Neuronal stem cell (in vitro differentiated cells): ENCODE measurements around the gene RAD9A.
A peak's percentile ranks its signal among the peaks of the same experiment; 100 is the strongest.

Experiments used
- DNase-seq: peaks from one replicate; pipeline ENCODE4 v3.0.0-alpha.2; 2013; ENCODE audit warnings: low spot score
- H2AFZ ChIP-seq: one replicate; pipeline ENCODE4 v1.6.1; 2013; ENCODE audit warnings: mild to moderate bottlenecking, low read length, inconsistent platforms
- H2AK5ac ChIP-seq: 2 replicates; pipeline ENCODE4 v1.6.1; 2013; ENCODE audit warnings: low read depth, mild to moderate bottlenecking, inconsistent platforms, low read length, moderate library complexity, mixed read lengths
- H2BK120ac ChIP-seq: 2 replicates; pipeline ENCODE4 v1.6.1; 2013; ENCODE audit warnings: low read depth, mild to moderate bottlenecking, inconsistent platforms, low read length, moderate library complexity, mixed read lengths
- H2BK12ac ChIP-seq: one replicate; pipeline ENCODE4 v1.6.1; 2013; ENCODE audit warnings: low read length, inconsistent platforms
- H2BK15ac ChIP-seq: 2 replicates; pipeline ENCODE4 v1.6.1; 2013; ENCODE audit warnings: mild to moderate bottlenecking, low read length, inconsistent platforms, mixed read lengths
- H2BK5ac ChIP-seq: one replicate; pipeline ENCODE4 v1.6.1; 2013; ENCODE audit warnings: inconsistent platforms, mild to moderate bottlenecking, low read length, moderate library complexity
- H3K14ac ChIP-seq: one replicate; pipeline ENCODE4 v1.6.1; 2013; ENCODE audit warnings: low read length, inconsistent platforms
- H3K18ac ChIP-seq: 2 replicates; pipeline ENCODE4 v1.6.1; 2013; ENCODE audit warnings: low read length, inconsistent platforms
- H3K23ac ChIP-seq: 2 replicates; pipeline ENCODE4 v1.6.1; 2013; ENCODE audit warnings: low read depth, mild to moderate bottlenecking, mixed read lengths, low read length, inconsistent platforms; ENCODE audit not compliant: poor library complexity
- H3K27ac ChIP-seq: replicated peaks from 3 replicates; pipeline ENCODE4 v1.5.1; 2013; ENCODE audit warnings: low read length, inconsistent platforms
- H3K27me3 ChIP-seq, 3 experiments: 2 replicates each; pipeline ENCODE4 v1.6.1; 2013; ENCODE audit warnings: low read length in 3 of 3, mild to moderate bottlenecking in 2 of 3, inconsistent platforms in 1 of 3, low read depth in 1 of 3, mixed read lengths in 1 of 3, moderate library complexity in 1 of 3; ENCODE audit not compliant: control insufficient read depth in 3 of 3, insufficient read depth in 3 of 3
- H3K36me3 ChIP-seq, 2 donors: replicated peaks in 1 of 2; 2 replicates each; pipeline ENCODE4 v1.6.1; 2013; ENCODE audit warnings: low read length in 2 of 2; ENCODE audit not compliant: control insufficient read depth in 2 of 2, insufficient read depth in 2 of 2
- H3K4ac ChIP-seq: 2 replicates; pipeline ENCODE4 v1.6.1; 2013; ENCODE audit warnings: inconsistent platforms, mild to moderate bottlenecking, low read length, moderate library complexity
- H3K4me1 ChIP-seq, 2 donors: 1 replicate in 1 of 2; 2 replicates in 1 of 2; pipeline ENCODE4 v1.6.1; 2013; ENCODE audit warnings: low read length in 2 of 2, low read depth in 1 of 2; ENCODE audit not compliant: control insufficient read depth in 2 of 2, insufficient read depth in 1 of 2
- H3K4me2 ChIP-seq: one replicate; pipeline ENCODE4 v1.6.1; 2013; ENCODE audit warnings: mild to moderate bottlenecking, low read length, inconsistent platforms; ENCODE audit not compliant: insufficient read depth, poor library complexity, severe bottlenecking
- H3K4me3 ChIP-seq, 2 donors: 2 replicates each; pipeline ENCODE4 v1.5.1; 2013; ENCODE audit warnings: low read length in 2 of 2, mild to moderate bottlenecking in 2 of 2, inconsistent platforms in 1 of 2, moderate library complexity in 1 of 2
- H3K79me1 ChIP-seq: one replicate; pipeline ENCODE4 v1.6.1; 2013; ENCODE audit warnings: low read depth, mild to moderate bottlenecking, inconsistent platforms, low read length, moderate library complexity
- H3K9ac ChIP-seq: one replicate; pipeline ENCODE4 v1.6.1; 2013; ENCODE audit warnings: mild to moderate bottlenecking, low read depth, low read length, inconsistent platforms; ENCODE audit not compliant: poor library complexity
- H3K9me3 ChIP-seq, 2 donors: replicated peaks in 1 of 2; 2 replicates each; pipeline versions ENCODE3 to v1.6.1; 2013; ENCODE audit warnings: low read length in 2 of 2, mild to moderate bottlenecking in 2 of 2, inconsistent platforms in 1 of 2, low read depth in 1 of 2, mixed read lengths in 1 of 2, moderate library complexity in 1 of 2; ENCODE audit not compliant: control insufficient read depth in 2 of 2, insufficient read depth in 1 of 2
- H4K8ac ChIP-seq: one replicate; pipeline ENCODE4 v1.6.1; 2013; ENCODE audit warnings: low read depth, mild to moderate bottlenecking, inconsistent platforms, low read length, moderate library complexity
- H4K91ac ChIP-seq: one replicate; pipeline ENCODE4 v1.6.1; 2013; ENCODE audit warnings: low read length, low read depth, mild to moderate bottlenecking, inconsistent platforms; ENCODE audit not compliant: poor library complexity
- WGBS, 2 donors: extraction: QIAGEN DNeasy Blood & Tissue Kit; methylation state at CpG; one replicate each; pipeline ENCODE4 v1.1.7; 2013; ENCODE audit warnings: missing lambda C conversion rate in 2 of 2, mixed read lengths in 1 of 2; ENCODE audit not compliant: insufficient read length in 2 of 2, insufficient replicate concordance in 1 of 2; ENCODE audit errors: extremely low coverage in 2 of 2; 5-methylcytosine and 5-hydroxymethylcytosine counted together

Gene RAD9A

DNA sequence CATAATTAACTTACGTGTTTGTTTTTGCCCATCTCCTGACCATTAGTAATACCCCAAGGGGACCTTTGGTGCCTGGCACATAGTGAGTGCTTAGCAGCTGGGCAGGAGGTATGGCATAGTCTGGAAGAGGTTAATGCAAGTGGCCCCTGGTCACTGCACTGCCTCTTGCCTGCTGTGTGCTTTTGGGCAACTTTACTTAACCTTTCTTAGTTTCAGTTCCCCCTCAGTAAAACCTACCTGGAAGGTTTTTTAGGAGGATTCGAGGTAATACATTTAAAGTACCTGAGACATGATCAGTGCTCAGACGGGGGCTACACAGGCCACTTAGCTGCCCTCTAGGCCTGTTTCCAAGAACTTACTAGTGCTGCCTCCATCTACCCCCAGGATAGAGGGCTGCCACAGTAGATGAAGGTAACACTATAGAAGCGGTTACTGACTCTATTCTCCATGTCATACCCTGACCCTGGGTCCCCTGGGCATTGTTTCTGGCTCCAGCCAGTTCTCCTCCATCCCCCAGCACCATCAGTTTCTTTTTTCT lies 41.8 kb upstream of the RAD9A start:
- Histone ChIP-seq H3K4me3 (no peak overlapping the region), H2BK5ac (no peak overlapping the region), H4K8ac (no peak overlapping the region), H3K27me3 (no peaks in the 10 kb centered on the region), H3K36me3 (no peaks in the 10 kb centered on the region), H3K18ac (no peak overlapping the region), H2BK15ac (no peak overlapping the region), H3K4me2 (no peak overlapping the region), H3K9ac (no peak overlapping the region), H2AK5ac (no peak overlapping the region), H3K14ac (no peak overlapping the region), H3K27ac (no peak overlapping the region), H3K4ac (no peak overlapping the region), H4K91ac (no peak overlapping the region), H2BK12ac (no peak overlapping the region), H3K4me1 (peaks cover 14 to 23% of the 10 kb centered on the region in 2 donors), H3K23ac (no peak overlapping the region), H3K79me1 (peaks cover 1% of the 10 kb centered on the region), H2AFZ (no peak overlapping the region), H3K9me3 (no peaks in the 10 kb centered on the region), H2BK120ac (no peak overlapping the region)
- no CpG with 5 or more reads among the region's 4 CpGs for WGBS, 2 donors
- DNase-seq = no peak

DNA sequence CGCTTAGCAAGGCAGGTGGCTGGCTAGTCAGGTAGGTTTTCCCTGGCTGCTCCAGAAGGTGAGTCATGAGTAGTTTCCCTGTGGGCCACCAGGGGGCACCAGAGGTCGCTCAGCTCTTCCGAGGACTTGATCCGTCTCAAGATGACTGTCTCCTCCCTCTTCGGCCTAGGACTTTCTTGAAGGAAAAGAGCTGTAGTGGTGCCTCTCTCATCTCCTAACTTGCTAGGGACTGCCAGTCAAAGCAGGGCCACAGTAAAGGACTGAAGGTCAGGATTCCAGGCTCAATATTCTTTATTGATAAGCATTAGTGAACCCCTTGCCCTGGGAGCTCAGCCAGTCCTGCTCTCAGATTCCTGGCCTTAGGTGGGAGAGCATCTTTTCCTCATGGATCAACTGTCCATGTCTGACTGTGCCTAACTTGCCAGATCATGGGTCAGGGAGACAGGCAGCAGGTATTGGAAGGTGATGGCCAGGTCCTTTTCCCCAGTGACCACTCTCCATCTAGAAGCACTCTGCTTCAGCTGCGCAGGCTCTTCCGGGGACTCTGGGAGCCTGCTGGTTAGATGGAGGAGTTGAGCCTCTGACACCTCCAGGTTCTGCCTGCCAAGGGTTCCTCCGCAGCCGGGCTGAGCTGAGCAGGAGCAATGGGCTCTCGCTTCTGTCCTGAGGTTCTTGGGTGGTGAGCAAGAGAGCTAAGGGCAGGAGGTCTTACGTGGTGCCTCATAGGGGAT lies 40.3 kb upstream of the RAD9A start:
- H2BK15ac ChIP-seq = no peak overlapping the region
- no peak overlapping the region for H3K27ac ChIP-seq
- no peak overlapping the region for H3K23ac ChIP-seq
- H2BK12ac ChIP-seq = no peak overlapping the region
- no peaks in the 10 kb centered on the region for H3K36me3 ChIP-seq
- no peak overlapping the region for H4K91ac ChIP-seq
- peak overlapping the region; percentile 27 for H2AFZ ChIP-seq
- H3K79me1 ChIP-seq = peaks cover 1% of the 10 kb centered on the region
- no peaks in the 10 kb centered on the region for H3K27me3 ChIP-seq
- H3K4me2 ChIP-seq = no peak overlapping the region
- no peak overlapping the region for H2BK5ac ChIP-seq
- H3K9me3 ChIP-seq = no peaks in the 10 kb centered on the region
- no CpG with 5 or more reads among the region's 11 CpGs for WGBS, 2 donors
- no peak overlapping the region for H3K18ac ChIP-seq
- no peak for DNase-seq
- no peak overlapping the region for H3K9ac ChIP-seq
- H3K4me1 ChIP-seq = peaks cover 18 to 20% of the 10 kb centered on the region in 2 donors
- H3K14ac ChIP-seq = no peak overlapping the region
- no peak overlapping the region for H3K4ac ChIP-seq
- H3K4me3 ChIP-seq = no peak overlapping the region
- no peak overlapping the region for H4K8ac ChIP-seq
- no peak overlapping the region for H2BK120ac ChIP-seq
- H2AK5ac ChIP-seq = no peak overlapping the region

GRCh38 chr11:67352546-67353316 lies 39.1 kb upstream of the RAD9A start:
- no peak overlapping the region for H3K4ac ChIP-seq
- H3K14ac ChIP-seq = no peak overlapping the region
- H3K4me1 ChIP-seq = peaks cover 22 to 26% of the 10 kb centered on the region in 2 donors
- H3K27me3 ChIP-seq = no peaks in the 10 kb centered on the region
- peak overlapping the region; percentile 75 for H3K23ac ChIP-seq
- no peaks in the 10 kb centered on the region for H3K36me3 ChIP-seq
- H3K4me2 ChIP-seq = peak overlapping the region; percentile 85
- H3K18ac ChIP-seq = peak overlapping the region; percentile 94
- H3K9me3 ChIP-seq = no peaks in the 10 kb centered on the region
- H2AK5ac ChIP-seq = no peak overlapping the region
- no CpG with 5 or more reads among the region's 25 CpGs for WGBS, 2 donors
- H3K79me1 ChIP-seq = peaks cover 1% of the 10 kb centered on the region
- no peak overlapping the region for H2BK5ac ChIP-seq
- H2BK120ac ChIP-seq = no peak overlapping the region
- H3K9ac ChIP-seq = peak overlapping the region; percentile 95
- no peak overlapping the region for H4K8ac ChIP-seq
- H3K27ac ChIP-seq = peak overlapping the region; percentile 80
- H2AFZ ChIP-seq = peak overlapping the region; percentile 97
- peak overlapping the region; percentile 57 for H2BK15ac ChIP-seq
- H4K91ac ChIP-seq = no peak overlapping the region
- no peak for DNase-seq
- peak overlapping the region; percentile 95 for H2BK12ac ChIP-seq
- peak overlapping the region; percentile 68 to 87 for H3K4me3 ChIP-seq
